ENCODE measurements around the gene ELF4.

The ELF4 gene

DNA sequence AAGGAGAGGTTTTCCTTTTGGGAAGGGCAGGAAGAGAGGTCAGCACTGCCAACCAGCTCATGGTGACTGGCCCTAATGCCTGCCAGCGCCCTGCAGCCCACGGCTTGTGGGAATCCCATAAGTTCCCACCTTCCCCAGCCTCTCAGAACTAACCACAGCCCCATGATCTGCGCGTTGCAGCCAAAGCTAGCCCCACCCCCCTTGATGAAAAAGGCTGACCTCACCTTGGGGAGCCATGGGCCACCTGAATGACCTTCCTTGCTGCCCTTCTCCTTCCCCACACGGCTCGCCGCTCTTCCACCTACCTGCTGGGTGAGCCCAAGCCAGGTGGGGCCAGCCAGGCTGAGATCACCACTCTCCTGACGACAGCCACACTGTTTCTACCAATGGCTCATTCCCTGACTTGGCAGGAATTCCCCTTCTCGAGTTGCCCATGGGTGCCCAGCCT, 3.9 kb upstream of the ELF4 start:
- no peak for DNase-seq (ENCODE audit: low spot score)

DNA sequence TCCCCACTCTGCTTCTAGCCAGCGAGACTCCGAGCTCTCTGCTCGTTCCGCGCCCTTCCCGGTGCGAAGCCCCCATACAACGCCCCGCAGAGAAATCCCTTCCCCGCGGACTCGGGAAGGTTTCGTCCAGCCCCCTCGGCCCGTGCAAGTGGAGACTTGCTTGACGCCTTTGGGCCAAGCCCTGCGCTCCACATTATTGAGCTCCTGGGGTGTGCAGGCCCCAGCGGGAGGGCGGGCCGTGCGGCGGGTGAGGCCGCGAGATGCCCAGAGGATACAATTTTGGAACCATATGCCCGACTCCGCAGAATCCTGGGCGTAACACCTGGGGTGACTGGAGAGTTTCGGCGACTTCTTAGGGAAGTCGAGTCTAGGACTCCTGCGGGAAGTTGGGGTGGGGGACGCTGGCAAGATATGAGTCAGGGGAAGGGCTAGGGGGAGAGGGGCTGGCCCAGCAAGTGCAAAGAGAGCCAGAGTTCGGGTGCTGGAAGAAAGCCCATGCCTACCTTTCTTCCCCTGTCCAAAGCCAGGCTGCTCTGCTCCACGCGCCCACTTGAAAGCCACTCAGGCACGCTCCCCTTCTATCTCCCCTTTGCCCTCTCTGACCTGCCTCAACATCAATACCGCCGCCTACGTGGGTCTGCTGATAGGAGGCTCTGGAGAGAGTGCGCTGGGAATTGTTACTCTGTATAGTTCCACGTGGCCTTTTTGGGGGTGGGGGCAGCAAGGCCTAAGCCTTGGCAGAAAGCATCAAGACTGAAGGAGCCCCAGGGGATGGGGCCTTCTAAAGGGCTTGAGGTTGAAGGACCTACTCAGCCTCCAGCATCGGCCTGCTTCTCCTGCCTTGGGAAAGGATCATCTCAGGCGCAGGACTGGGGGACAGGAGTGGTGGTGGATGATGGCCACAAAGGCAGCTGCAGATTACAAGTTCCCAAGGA, 1.2 kb upstream of the ELF4 start:
- no peak for DNase-seq (ENCODE audit: low spot score)

DNA sequence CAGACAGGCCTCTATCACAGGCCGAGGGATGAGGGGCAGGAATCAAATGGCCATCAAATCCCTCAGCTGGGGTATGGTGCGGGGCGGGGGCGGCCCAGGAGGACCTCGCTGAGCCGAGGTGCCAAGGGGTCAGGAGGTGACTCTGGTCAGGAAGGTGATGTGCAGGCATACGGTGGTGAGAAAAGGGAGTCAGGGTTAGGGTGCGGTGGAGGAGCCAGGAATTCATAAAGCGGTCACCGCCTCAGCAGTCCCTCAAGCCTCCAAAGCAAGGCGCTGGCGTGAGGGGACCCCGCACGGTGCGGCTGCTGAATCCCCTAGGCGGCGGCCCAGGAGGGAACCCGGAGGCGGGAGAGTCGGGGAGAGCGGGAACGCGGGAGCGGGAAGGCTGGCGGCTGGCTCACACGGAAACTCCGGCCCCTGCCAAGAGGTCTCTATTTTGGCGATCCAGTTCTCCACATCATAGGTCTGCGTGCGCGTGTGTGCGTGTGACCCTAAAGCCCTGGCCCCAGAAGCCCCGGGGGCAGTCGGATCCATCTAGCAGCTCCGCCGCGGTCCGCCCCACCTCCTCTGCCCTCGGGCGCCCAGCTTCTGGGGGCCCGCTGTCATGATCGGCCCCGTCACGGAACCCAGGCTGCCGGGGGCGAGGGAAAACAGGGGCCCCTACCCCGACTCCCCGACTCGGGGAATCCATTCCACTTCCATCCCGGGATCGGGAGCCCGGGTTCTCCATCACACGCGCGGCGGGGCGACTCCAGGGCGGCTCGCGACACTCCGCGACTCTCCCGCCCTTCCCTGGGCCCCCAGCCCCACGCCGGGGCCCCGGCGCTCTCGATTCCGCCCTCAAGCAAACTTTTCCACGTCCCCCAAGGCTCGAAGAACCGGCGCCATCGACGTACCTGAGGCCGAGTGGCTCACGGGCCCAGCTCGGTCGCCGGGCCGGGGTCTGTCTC, 593 bp downstream of the ELF4 start:
- no peak for DNase-seq (ENCODE audit: low spot score)

DNA sequence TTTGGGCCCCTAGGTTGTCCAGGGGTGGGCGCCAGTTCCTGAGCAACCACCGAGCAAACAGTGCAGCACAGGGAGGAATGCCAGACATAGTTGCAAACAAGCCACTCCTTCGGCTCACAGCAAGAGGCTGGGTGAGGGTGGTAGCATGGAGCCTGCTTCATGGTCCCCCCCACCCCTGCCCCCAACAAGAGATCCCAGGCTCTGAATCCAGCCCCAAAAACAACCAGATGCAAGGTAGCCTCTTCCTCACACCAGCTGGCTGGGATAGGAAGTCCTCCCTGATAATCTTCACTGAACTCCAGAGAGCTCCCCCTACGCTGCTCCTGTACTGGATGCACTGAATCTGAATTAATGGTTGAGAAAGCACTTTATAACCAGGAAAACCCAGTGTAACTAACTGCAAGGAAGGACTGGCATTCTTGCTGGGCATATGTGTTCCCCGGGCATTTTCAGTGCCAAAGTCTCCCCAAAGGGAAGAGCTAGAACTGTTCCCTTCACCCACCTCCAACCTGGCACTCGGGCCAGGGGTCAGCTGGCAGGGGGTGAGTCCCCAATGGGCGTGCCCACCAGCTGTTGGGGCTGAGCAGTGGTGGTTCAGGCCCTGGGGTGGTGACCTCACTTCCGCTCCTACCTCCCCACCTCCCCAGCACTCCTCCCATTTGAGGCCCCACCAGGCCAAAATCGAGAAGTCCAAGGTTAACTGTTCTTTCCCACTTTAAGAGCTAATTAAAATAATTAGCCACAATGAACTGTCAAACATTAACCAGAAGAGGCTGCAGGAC, 1.5 kb downstream of the ELF4 start:
- peak; percentile 62 for DNase-seq (ENCODE audit: low spot score)

- no peak for DNase-seq (ENCODE audit: low spot score)
These were observed 4.2 kb downstream of the ELF4 start for GRCh38 chrX:130106071-130106470.

DNA sequence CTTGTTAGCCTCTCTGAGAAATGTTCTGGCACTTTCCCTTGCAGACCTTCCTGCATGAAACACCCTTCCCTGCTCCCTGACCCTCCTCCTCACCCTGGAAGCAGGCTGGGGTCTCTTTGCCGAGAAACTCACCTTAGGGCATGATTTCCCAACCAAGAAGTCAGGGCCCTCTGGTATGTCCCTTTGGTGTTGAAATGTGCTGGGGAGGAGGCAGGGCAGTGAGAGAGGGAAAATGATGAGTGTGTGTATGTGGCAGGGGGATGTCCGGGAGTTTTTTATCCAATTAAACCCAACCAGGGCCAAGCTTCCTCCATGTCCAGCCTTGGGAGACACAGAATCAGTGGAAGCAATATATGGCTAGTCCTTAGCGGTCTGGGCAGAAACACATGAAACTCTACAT, 5.1 kb downstream of the ELF4 start:
- no peak for DNase-seq (ENCODE audit: low spot score)

GRCh38 chrX:130103605-130104004, 6.7 kb downstream of the ELF4 start:
- DNase-seq (ENCODE audit: low spot score) = no peak

- DNase-seq (ENCODE audit: low spot score) = peak; percentile 76
These were observed 10.1 kb downstream of the ELF4 start for GRCh38 chrX:130100180-130100579.

GRCh38 chrX:130098210-130098552, 12.1 kb downstream of the ELF4 start:
- DNase-seq (ENCODE audit: low spot score) = no peak

DNA sequence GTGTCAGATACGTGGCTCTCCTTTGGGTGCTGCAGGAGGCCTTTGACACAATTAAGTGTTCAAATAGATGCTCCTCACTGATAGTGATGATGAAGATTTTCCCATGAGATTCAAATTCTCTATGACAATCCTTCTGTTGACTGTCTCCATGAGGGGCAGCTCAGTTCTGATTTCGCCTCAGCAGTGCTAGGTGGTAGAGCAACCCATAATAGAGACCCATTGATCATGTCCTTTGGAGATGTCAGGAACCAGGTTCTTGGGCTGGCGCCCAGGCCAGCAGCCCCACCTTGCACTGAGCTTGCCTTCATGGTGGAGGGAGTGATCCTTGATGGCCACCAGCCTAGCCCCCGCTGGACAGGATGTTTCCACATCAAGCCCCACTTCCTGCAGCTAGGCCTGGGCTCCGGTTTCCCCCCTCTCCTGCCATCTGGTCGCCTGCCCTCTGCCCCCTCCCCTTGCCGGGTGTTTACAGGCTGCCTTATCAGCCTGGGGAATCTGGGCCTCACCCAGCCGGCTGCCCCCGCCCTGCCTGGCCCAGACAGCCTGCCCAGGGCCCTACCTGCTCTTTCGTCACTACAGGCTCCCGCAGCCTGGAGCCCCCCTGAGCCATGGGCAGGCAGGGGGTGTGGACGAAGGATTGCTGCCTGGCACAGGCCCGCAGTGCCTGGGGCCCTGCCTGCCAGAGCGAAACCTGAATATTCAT, 12.6 kb downstream of the ELF4 start:
- no peak for DNase-seq (ENCODE audit: low spot score)

GRCh38 chrX:130095249-130096030, 14.9 kb downstream of the ELF4 start:
- DNase-seq (ENCODE audit: low spot score) = no peak

DNA sequence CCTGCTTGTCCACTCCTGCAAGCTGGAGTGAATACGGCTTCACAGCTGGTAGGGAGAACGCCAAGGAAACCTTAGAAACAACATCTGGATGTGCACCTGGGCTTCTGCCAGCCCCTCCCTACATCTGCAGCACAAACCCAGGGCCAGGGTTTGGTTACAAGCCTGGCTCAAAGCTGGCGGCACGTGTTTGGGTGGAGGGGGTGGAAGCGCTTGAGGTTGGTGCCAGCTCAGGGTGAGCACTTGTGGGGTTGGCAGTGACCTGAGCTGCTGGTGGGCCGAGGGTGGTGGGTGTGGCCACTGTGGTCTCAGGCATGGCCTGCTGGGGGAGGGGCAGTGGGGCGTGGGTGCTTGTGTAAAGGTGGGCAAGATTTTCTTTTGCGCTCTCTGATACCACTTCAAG, 15.6 kb downstream of the ELF4 start:
- DNase-seq (ENCODE audit: low spot score) = no peak

DNA sequence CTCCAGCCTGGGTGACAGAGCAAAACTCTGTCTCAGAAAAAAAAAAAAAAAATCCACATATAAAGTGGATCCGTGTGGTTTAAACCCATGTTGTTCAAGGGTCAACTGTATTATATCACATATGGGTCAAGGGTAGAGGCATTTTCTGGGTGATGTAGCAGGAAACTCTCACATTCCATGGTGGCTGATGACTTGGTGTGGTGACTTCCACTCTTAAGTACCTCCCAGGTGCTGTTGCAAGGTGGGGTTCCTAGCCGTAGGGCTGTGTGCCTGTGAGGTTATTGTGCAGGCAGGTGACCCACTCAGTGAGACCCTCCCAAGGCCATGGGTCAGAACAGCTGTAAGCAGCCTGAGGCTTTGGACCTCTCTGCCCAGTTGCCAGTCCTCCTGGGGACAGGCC, 17.0 kb downstream of the ELF4 start:
- DNase-seq (ENCODE audit: low spot score) = no peak

DNA sequence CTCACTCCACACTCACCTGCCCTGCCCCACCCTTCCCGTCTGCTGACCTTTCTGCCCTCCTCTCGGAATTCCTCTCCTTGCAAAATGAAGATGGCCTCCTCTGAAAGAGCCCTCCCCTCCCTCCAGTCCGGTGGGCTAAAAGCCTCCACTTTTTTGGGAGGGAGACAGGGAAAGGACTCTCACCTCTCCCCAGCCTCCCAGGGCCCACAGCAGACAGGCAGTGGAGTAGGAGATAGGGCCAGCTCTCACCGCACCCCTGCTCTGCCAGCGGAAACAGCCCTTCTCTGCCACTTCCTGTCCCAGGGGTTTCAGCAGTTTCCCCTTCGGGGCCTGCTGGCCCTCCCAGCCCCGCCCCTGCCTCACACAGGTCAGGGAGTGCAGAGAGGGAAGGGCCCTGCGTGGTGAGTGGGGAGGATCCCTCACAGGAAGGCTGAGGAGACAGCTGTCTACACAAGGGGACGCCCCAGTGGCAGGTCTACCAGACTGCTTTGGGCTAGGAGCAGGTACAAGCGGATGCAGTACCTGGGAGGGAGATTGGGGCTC, 18.2 kb downstream of the ELF4 start:
- no peak for DNase-seq (ENCODE audit: low spot score)

GRCh38 chrX:130090364-130090763, 19.9 kb downstream of the ELF4 start:
- no peak for DNase-seq (ENCODE audit: low spot score)

DNA sequence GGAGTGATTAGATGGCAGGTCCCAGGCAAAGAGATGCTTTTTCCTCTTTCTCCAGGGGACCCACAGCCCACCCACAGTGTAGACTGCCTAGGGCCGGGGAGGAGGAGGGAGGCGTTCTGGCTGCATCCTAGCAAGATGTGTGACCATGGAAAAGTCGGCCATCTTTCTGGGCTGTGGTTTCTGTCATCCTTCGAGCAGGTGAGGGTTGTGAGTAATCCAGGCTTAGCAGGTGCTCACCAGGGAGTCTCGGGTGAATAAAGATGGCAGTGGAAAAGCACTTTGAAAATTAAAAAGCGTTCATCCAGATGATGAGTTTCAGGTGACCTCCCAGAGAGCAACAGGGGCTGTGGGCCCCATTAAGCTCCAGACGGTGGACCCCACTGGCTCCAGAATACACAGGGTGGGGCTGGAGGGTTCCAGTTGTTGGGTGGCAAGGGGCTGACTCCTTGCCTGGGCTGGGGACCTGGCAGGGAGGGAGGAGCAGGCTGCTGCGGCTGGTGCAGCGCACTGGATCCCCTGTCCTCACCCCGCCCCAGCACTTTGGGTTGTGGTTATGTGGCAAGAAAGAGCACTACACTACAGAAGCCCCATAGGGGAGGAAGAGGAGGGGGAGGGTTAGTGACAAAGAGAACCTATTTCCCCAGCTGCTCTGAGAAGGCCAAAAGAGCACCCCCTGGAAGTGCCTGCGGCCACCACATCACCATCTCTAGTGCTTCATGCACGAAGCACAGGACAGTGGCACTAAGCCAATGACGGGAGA, 23.7 kb downstream of the ELF4 start:
- no peak for DNase-seq (ENCODE audit: low spot score)

DNA sequence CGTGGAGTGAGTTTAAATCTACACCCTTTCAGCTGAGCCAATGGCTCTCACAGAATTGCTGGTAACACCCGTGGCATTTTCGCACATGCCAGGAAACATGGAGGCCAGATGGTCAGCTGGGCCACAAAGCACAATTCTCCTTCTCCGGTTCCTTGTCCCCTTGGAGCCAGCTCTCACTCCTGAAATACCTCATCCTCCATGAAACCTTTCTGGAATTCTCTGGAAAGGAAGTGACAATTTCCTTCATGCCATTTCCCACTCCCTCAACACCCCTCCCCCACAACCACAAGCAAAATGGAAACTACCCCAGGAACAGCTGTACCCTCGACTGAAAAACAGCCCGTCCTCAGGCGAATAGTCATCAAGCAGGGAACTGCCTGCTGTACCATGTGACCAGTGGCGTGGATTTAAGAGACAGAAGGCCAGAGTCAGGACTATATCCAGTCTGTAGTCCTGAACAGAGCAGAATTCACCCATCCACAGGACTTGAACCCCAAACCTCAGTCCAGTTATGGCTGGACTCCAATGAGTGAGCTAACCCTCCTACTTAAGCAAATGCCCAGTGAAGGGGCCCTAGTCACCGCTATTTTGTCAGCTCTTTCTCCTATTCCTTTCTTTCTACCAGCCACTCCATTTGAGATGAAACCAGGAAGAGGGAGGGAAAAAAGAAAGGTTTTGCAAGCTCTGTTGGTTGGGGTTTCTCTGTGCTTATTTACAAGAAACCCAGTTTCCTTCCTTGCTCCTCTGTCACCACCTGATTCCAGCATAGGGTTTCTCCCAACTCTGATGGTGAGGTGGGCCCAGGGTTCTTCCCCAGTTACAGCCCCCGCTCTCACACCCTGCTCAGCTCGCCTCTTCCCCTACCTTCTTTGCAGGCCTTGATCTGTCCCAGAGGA, 24.5 kb downstream of the ELF4 start:
- DNase-seq (ENCODE audit: low spot score) = no peak

GRCh38 chrX:130084631-130085237, 25.6 kb downstream of the ELF4 start:
- no peak for DNase-seq (ENCODE audit: low spot score)

All from AG08395 (cell line).